GM23338 (cell line): Measurements from ENCODE around the gene ADGRF1. TPM values are rescaled to one million over a fixed set of nuclear protein-coding genes. Genes with fewer than 3 reads are reported as not detected.

Experiments
- ATAC-seq: fragments of 200-7000 bp; cut with Tn5 transposase; 3 replicates; pipeline ENCODE4 v1.9.1; 2020
- DNase-seq: peaks from one replicate; pipeline ENCODE4 v3.0.0-alpha.2; 2015; ENCODE audit warnings: low spot score
- H2AFZ ChIP-seq: fragments of 200-600 bp; sonication (generic); 2 replicates; pipeline ENCODE4 v1.8.0; 2016; ENCODE audit warnings: antibody characterized with exemption, mild to moderate bottlenecking, moderate library complexity
- H3F3A ChIP-seq: fragments of 200-600 bp; sonication (generic); replicated peaks from 2 replicates; pipeline ENCODE4 v1.8.0; 2017; ENCODE audit warnings: antibody characterized with exemption, mixed run types, low read depth
- H3K27ac ChIP-seq: fragments of 200-600 bp; sonication (generic); 2 replicates; pipeline ENCODE4 v1.6.1; 2016; ENCODE audit warnings: low read depth
- H3K27me3 ChIP-seq: fragments of 200-600 bp; sonication (generic); 2 replicates; pipeline ENCODE4 v1.8.0; 2016; ENCODE audit warnings: mild to moderate bottlenecking, mixed run types, moderate library complexity; ENCODE audit not compliant: insufficient read depth
- H3K36me3 ChIP-seq: fragments of 200-600 bp; sonication (generic); 2 replicates; pipeline ENCODE4 v1.8.0; 2016; ENCODE audit warnings: mild to moderate bottlenecking; ENCODE audit not compliant: insufficient read depth
- H3K4me1 ChIP-seq: fragments of 200-600 bp; sonication (generic); 2 replicates; pipeline ENCODE4 v1.8.0; 2016; ENCODE audit warnings: mild to moderate bottlenecking, moderate library complexity; ENCODE audit not compliant: insufficient read depth
- H3K4me2 ChIP-seq: fragments of 200-600 bp; sonication (generic); 2 replicates; pipeline ENCODE4 v1.7.1; 2017; ENCODE audit warnings: mixed run types
- H3K4me3 ChIP-seq: fragments of 200-600 bp; sonication (generic); 2 replicates; pipeline ENCODE4 v1.6.1; 2016; ENCODE audit warnings: mixed run types
- H3K79me2 ChIP-seq: fragments of 200-600 bp; sonication (generic); replicated peaks from 2 replicates; pipeline ENCODE4 v1.8.0; 2017; ENCODE audit warnings: mild to moderate bottlenecking; ENCODE audit not compliant: insufficient read depth
- H3K9me2 ChIP-seq: fragments of 200-600 bp; sonication (generic); 2 replicates; pipeline ENCODE4 v1.8.0; 2017; ENCODE audit not compliant: insufficient read depth
- H4K20me1 ChIP-seq: fragments of 200-600 bp; sonication (generic); replicated peaks from 2 replicates; pipeline ENCODE4 v1.8.0; 2017; ENCODE audit warnings: mild to moderate bottlenecking; ENCODE audit not compliant: insufficient read depth
- H3K27ac Mint-ChIP-seq: 2 replicates; pipeline ENCODE4 v1.8.0; 2020; ENCODE audit warnings: inconsistent platforms, mild to moderate bottlenecking, moderate library complexity, mixed read lengths
- H3K27me3 Mint-ChIP-seq: 3 replicates; pipeline ENCODE4 v1.8.0; 2022; ENCODE audit warnings: low read depth, mild to moderate bottlenecking, moderate library complexity, mixed read lengths, inconsistent platforms; ENCODE audit not compliant: insufficient read depth, poor library complexity
- H3K36me3 Mint-ChIP-seq: 3 replicates; pipeline ENCODE4 v1.8.0; 2021; ENCODE audit warnings: low read depth, mild to moderate bottlenecking, inconsistent platforms, moderate library complexity, mixed read lengths
- H3K4me1 Mint-ChIP-seq: 3 replicates; pipeline ENCODE4 v1.8.0; 2020; ENCODE audit warnings: mild to moderate bottlenecking, inconsistent platforms, mixed read lengths
- H3K4me3 Mint-ChIP-seq: 3 replicates; pipeline ENCODE4 v1.8.0; 2021; ENCODE audit warnings: moderate library complexity, mild to moderate bottlenecking, inconsistent platforms, mixed read lengths
- H3K9me3 Mint-ChIP-seq: 3 replicates; pipeline ENCODE4 v1.8.0; 2020; ENCODE audit warnings: moderate library complexity, mild to moderate bottlenecking, inconsistent platforms, mixed read lengths
- CREB1 ChIP-seq: fragments of 250-450 bp; sonication (Bioruptor Pico); IDR thresholded peaks from 2 replicates; pipeline ENCODE4 v1.5.0; 2020; ENCODE audit warnings: low read depth, mild to moderate bottlenecking, moderate library complexity
- EZH2 ChIP-seq: fragments of 200-600 bp; sonication (generic); IDR thresholded peaks from one replicate; pipeline ENCODE4 v1.8.0; 2017; ENCODE audit warnings: antibody characterized with exemption, mild to moderate bottlenecking, low read depth; ENCODE audit not compliant: unreplicated experiment
- EZH2phosphoT487 ChIP-seq: fragments of 200-600 bp; sonication (generic); IDR thresholded peaks from one replicate; pipeline ENCODE4 v1.8.1; 2018; ENCODE audit warnings: antibody characterized with exemption; ENCODE audit not compliant: unreplicated experiment
- JUNB ChIP-seq: IDR thresholded peaks from one replicate; pipeline ENCODE4 v1.6.1; 2016; ENCODE audit warnings: antibody characterized with exemption; ENCODE audit not compliant: unreplicated experiment
- NANOG ChIP-seq: IDR thresholded peaks from 2 replicates; pipeline ENCODE4 v1.6.1; 2016; ENCODE audit warnings: antibody characterized with exemption, borderline replicate concordance
- POLR2AphosphoS5 ChIP-seq: IDR thresholded peaks from 2 replicates; pipeline ENCODE4 v1.6.1; 2016; ENCODE audit warnings: antibody characterized with exemption, low read depth
- STAT1 ChIP-seq: IDR thresholded peaks from one replicate; pipeline ENCODE4 v1.6.1; 2016; ENCODE audit warnings: antibody characterized with exemption; ENCODE audit not compliant: unreplicated experiment
- ZNF114 ChIP-seq: fragments of 250-450 bp; sonication (Bioruptor Pico); IDR thresholded peaks from 2 replicates; pipeline ENCODE4 v1.5.0; 2020; ENCODE audit warnings: mild to moderate bottlenecking, moderate library complexity
- ZNF331 ChIP-seq: fragments of 250-450 bp; sonication (Bioruptor Pico); IDR thresholded peaks from 2 replicates; pipeline ENCODE4 v1.5.0; 2020; ENCODE audit warnings: low read depth, mild to moderate bottlenecking, moderate library complexity
- polyA plus RNA-seq: library from polyadenylated mRNA; unstranded; fragments of >200 nt; fragmentation: Nextera tagmentation; extraction: Ambion mirVana; gene quantifications from 2 replicates; pipeline ENCODE4 v1.2.1, GENCODE V29; 2016
- total RNA-seq: library from RNA; depleted of rRNA; stranded (reverse); fragments of >200 nt; shearing (Covaris generic); gene quantifications from 2 replicates; pipeline ENCODE4 v1.2.3, GENCODE V29; 2014
- TF ChIP-seq, protein P1 (sequence below), 2 experiments: fragments of 200-600 bp in 1 of 2; sonication (generic) in 1 of 2; conservative IDR thresholded peaks; 2 replicates each; pipeline versions ENCODE4 v1.5.1 to v1.6.1; 2016 to 2017; ENCODE audit warnings: antibody characterized with exemption in 2 of 2, low read depth in 2 of 2, mild to moderate bottlenecking in 2 of 2, moderate library complexity in 1 of 2
- TF ChIP-seq, protein P2 (sequence below): IDR thresholded peaks from 2 replicates; pipeline ENCODE4 v1.6.1; 2016; ENCODE audit warnings: antibody characterized with exemption
- TF ChIP-seq, protein P3 (sequence below): IDR thresholded peaks from one replicate; pipeline ENCODE4 v1.6.1; 2018; ENCODE audit warnings: antibody characterized with exemption; ENCODE audit not compliant: unreplicated experiment
- TF ChIP-seq, protein P4 (sequence below): fragments of 250-450 bp; sonication (Bioruptor Pico); IDR thresholded peaks from 2 replicates; pipeline ENCODE4 v1.5.0; 2020; ENCODE audit warnings: mild to moderate bottlenecking, moderate library complexity

ADGRF1 gene
- total and polyA plus RNA-seq, 2 experiments from 2014 or later = not detected

DNA sequence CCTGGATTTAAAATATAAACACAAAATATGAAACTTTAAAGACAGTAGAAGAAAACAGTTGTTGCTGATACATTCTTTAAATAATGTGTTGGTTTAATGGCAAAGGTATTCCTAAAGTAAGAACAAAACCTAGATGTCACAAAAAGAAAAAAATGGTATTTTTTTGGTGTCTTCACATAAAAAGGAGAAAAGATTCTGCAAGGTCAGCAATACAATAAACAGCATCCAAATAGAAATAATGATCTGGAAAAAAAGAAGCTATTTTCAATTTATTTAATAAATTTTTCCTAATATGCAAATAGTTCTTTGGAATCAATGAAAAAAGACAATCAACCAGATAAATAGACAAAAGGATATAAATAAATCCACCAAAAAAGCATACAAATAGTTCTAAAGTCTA, 6.5 kb upstream of the ADGRF1 start:
- Histone ChIP-seq H3K4me2 (no peak overlapping the region), H3K27ac (no peak overlapping the region), H3K79me2 (no peaks in the 10 kb centered on the region), H3K36me3 (no peaks in the 10 kb centered on the region), H3K27me3 (no peaks in the 10 kb centered on the region), H3K9me2 (no peaks in the 10 kb centered on the region), H4K20me1 (no peaks in the 10 kb centered on the region), H3K4me1 (no peaks in the 10 kb centered on the region), H3K4me3 (no peak overlapping the region), H2AFZ (no peak overlapping the region), H3F3A (no peaks in the 10 kb centered on the region)
- no peak for DNase-seq
- Mint-ChIP-seq H3K27ac (no peak overlapping the region), H3K4me3 (no peak overlapping the region), H3K9me3 (no peaks in the 10 kb centered on the region), H3K36me3 (no peaks in the 10 kb centered on the region), H3K4me1 (peaks cover 3% of the 10 kb centered on the region; the same call in 1 of the 3 replicates), H3K27me3 (no peaks in the 10 kb centered on the region)
- TF ChIP-seq, protein P1, sequence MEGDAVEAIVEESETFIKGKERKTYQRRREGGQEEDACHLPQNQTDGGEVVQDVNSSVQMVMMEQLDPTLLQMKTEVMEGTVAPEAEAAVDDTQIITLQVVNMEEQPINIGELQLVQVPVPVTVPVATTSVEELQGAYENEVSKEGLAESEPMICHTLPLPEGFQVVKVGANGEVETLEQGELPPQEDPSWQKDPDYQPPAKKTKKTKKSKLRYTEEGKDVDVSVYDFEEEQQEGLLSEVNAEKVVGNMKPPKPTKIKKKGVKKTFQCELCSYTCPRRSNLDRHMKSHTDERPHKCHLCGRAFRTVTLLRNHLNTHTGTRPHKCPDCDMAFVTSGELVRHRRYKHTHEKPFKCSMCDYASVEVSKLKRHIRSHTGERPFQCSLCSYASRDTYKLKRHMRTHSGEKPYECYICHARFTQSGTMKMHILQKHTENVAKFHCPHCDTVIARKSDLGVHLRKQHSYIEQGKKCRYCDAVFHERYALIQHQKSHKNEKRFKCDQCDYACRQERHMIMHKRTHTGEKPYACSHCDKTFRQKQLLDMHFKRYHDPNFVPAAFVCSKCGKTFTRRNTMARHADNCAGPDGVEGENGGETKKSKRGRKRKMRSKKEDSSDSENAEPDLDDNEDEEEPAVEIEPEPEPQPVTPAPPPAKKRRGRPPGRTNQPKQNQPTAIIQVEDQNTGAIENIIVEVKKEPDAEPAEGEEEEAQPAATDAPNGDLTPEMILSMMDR (conservative IDR thresholded peaks at IDR 0.05; ENCODE audit: low read depth in 2 of 2) = no peak
- TF ChIP-seq, protein P2, sequence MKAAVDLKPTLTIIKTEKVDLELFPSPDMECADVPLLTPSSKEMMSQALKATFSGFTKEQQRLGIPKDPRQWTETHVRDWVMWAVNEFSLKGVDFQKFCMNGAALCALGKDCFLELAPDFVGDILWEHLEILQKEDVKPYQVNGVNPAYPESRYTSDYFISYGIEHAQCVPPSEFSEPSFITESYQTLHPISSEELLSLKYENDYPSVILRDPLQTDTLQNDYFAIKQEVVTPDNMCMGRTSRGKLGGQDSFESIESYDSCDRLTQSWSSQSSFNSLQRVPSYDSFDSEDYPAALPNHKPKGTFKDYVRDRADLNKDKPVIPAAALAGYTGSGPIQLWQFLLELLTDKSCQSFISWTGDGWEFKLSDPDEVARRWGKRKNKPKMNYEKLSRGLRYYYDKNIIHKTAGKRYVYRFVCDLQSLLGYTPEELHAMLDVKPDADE = no peak
- no peak for TF ChIP-seq JUNB
- TF ChIP-seq EZH2 = no peak
- TF ChIP-seq STAT1 = no peak
- TF ChIP-seq, protein P3, sequence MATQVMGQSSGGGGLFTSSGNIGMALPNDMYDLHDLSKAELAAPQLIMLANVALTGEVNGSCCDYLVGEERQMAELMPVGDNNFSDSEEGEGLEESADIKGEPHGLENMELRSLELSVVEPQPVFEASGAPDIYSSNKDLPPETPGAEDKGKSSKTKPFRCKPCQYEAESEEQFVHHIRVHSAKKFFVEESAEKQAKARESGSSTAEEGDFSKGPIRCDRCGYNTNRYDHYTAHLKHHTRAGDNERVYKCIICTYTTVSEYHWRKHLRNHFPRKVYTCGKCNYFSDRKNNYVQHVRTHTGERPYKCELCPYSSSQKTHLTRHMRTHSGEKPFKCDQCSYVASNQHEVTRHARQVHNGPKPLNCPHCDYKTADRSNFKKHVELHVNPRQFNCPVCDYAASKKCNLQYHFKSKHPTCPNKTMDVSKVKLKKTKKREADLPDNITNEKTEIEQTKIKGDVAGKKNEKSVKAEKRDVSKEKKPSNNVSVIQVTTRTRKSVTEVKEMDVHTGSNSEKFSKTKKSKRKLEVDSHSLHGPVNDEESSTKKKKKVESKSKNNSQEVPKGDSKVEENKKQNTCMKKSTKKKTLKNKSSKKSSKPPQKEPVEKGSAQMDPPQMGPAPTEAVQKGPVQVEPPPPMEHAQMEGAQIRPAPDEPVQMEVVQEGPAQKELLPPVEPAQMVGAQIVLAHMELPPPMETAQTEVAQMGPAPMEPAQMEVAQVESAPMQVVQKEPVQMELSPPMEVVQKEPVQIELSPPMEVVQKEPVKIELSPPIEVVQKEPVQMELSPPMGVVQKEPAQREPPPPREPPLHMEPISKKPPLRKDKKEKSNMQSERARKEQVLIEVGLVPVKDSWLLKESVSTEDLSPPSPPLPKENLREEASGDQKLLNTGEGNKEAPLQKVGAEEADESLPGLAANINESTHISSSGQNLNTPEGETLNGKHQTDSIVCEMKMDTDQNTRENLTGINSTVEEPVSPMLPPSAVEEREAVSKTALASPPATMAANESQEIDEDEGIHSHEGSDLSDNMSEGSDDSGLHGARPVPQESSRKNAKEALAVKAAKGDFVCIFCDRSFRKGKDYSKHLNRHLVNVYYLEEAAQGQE = no peak
- no peak for TF ChIP-seq NANOG
- no peak for TF ChIP-seq ZNF114 (CRISPR knock-in tag)
- TF ChIP-seq POLR2AphosphoS5 = no peak
- TF ChIP-seq EZH2phosphoT487 = no peak
- TF ChIP-seq, protein P4, sequence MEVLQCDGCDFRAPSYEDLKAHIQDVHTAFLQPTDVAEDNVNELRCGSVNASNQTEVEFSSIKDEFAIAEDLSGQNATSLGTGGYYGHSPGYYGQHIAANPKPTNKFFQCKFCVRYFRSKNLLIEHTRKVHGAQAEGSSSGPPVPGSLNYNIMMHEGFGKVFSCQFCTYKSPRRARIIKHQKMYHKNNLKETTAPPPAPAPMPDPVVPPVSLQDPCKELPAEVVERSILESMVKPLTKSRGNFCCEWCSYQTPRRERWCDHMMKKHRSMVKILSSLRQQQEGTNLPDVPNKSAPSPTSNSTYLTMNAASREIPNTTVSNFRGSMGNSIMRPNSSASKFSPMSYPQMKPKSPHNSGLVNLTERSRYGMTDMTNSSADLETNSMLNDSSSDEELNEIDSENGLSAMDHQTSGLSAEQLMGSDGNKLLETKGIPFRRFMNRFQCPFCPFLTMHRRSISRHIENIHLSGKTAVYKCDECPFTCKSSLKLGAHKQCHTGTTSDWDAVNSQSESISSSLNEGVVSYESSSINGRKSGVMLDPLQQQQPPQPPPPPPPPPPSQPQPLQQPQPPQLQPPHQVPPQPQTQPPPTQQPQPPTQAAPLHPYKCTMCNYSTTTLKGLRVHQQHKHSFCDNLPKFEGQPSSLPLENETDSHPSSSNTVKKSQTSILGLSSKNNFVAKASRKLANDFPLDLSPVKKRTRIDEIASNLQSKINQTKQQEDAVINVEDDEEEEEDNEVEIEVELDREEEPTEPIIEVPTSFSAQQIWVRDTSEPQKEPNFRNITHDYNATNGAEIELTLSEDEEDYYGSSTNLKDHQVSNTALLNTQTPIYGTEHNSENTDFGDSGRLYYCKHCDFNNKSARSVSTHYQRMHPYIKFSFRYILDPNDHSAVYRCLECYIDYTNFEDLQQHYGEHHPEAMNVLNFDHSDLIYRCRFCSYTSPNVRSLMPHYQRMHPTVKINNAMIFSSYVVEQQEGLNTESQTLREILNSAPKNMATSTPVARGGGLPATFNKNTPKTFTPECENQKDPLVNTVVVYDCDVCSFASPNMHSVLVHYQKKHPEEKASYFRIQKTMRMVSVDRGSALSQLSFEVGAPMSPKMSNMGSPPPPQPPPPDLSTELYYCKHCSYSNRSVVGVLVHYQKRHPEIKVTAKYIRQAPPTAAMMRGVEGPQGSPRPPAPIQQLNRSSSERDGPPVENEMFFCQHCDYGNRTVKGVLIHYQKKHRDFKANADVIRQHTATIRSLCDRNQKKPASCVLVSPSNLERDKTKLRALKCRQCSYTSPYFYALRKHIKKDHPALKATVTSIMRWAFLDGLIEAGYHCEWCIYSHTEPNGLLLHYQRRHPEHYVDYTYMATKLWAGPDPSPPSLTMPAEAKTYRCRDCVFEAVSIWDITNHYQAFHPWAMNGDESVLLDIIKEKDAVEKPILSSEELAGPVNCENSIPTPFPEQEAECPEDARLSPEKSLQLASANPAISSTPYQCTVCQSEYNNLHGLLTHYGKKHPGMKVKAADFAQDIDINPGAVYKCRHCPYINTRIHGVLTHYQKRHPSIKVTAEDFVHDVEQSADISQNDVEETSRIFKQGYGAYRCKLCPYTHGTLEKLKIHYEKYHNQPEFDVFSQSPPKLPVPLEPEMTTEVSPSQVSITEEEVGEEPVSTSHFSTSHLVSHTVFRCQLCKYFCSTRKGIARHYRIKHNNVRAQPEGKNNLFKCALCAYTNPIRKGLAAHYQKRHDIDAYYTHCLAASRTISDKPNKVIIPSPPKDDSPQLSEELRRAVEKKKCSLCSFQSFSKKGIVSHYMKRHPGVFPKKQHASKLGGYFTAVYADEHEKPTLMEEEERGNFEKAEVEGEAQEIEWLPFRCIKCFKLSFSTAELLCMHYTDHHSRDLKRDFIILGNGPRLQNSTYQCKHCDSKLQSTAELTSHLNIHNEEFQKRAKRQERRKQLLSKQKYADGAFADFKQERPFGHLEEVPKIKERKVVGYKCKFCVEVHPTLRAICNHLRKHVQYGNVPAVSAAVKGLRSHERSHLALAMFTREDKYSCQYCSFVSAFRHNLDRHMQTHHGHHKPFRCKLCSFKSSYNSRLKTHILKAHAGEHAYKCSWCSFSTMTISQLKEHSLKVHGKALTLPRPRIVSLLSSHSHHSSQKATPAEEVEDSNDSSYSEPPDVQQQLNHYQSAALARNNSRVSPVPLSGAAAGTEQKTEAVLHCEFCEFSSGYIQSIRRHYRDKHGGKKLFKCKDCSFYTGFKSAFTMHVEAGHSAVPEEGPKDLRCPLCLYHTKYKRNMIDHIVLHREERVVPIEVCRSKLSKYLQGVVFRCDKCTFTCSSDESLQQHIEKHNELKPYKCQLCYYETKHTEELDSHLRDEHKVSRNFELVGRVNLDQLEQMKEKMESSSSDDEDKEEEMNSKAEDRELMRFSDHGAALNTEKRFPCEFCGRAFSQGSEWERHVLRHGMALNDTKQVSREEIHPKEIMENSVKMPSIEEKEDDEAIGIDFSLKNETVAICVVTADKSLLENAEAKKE (CRISPR knock-in tag) = no peak
- no peak for TF ChIP-seq CREB1 (CRISPR knock-in tag)
- no peak for TF ChIP-seq ZNF331 (CRISPR knock-in tag)
- ATAC-seq = no peak
